Type B pancreatic cell (in vitro differentiated cells): Measurements from ENCODE around the gene CREB5. TPM values are rescaled to one million over a fixed set of nuclear protein-coding genes. Genes with fewer than 3 reads are reported as not detected.

ENCODE experiments used
- DNase-seq: peaks from one replicate; pipeline ENCODE4 v3.0.0; 2021; ENCODE audit warnings: mixed read lengths; ENCODE audit not compliant: unreplicated experiment; ENCODE audit errors: extremely low spot score
- H3K27ac Mint-ChIP-seq: 2 replicates; pipeline ENCODE4 v1.8.0; 2021; ENCODE audit warnings: mild to moderate bottlenecking, mixed read lengths
- H3K27me3 Mint-ChIP-seq: 2 replicates; pipeline ENCODE4 v1.8.0; 2021; ENCODE audit warnings: mixed read lengths
- H3K36me3 Mint-ChIP-seq: 2 replicates; pipeline ENCODE4 v1.8.0; 2021; ENCODE audit warnings: mixed read lengths
- H3K4me1 Mint-ChIP-seq: one replicate; pipeline ENCODE4 v1.8.0; 2021; ENCODE audit warnings: mixed read lengths; ENCODE audit not compliant: unreplicated experiment
- H3K4me3 Mint-ChIP-seq: 2 replicates; pipeline ENCODE4 v1.8.0; 2021; ENCODE audit warnings: mild to moderate bottlenecking, mixed read lengths
- H3K9me3 Mint-ChIP-seq: 2 replicates; pipeline ENCODE4 v1.8.0; 2021; ENCODE audit warnings: mixed read lengths
- total RNA-seq: library from RNA; stranded (reverse); gene quantifications from 2 replicates; pipeline ENCODE4 v1.2.1, GENCODE V29; 2021; ENCODE audit warnings: low replicate concordance
- TF ChIP-seq, protein P1 (sequence below): fragments of 200-600 bp; sonication (generic); conservative IDR thresholded peaks from 2 replicates; pipeline ENCODE4 v1.5.0; 2021; ENCODE audit warnings: antibody characterized with exemption, mild to moderate bottlenecking

The CREB5 gene
- total RNA-seq, 1 donor from 2014 or later: 31.0 TPM

DNA sequence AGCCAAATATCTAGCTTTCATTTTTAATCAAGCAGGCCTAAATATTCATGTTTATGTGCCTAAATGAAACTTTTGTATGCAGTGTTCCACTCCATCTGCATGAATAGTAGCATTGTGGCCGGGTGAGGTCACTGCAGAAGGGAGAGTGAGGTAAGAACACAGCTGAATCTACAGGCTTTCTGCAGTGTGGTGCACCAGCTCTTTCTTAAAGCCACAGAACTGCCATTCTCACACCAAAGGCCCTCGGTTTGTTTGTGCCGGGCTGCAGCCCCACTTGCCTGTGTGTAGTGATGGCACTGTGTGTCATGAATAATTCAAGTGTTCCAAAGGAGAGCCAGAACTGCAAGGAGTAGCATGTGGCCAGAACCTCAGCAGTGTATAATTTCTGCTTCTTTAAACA is 341.7 kb downstream of the CREB5 start:
- no peak overlapping the region for H3K4me3 Mint-ChIP-seq
- DNase-seq: no peak
- H3K9me3 Mint-ChIP-seq: no peaks in the 10 kb centered on the region
- peaks cover 4% of the 10 kb centered on the region for H3K36me3 Mint-ChIP-seq
- no peak overlapping the region for H3K27ac Mint-ChIP-seq
- peaks cover 11% of the 10 kb centered on the region for H3K4me1 Mint-ChIP-seq
- TF ChIP-seq, protein P1, sequence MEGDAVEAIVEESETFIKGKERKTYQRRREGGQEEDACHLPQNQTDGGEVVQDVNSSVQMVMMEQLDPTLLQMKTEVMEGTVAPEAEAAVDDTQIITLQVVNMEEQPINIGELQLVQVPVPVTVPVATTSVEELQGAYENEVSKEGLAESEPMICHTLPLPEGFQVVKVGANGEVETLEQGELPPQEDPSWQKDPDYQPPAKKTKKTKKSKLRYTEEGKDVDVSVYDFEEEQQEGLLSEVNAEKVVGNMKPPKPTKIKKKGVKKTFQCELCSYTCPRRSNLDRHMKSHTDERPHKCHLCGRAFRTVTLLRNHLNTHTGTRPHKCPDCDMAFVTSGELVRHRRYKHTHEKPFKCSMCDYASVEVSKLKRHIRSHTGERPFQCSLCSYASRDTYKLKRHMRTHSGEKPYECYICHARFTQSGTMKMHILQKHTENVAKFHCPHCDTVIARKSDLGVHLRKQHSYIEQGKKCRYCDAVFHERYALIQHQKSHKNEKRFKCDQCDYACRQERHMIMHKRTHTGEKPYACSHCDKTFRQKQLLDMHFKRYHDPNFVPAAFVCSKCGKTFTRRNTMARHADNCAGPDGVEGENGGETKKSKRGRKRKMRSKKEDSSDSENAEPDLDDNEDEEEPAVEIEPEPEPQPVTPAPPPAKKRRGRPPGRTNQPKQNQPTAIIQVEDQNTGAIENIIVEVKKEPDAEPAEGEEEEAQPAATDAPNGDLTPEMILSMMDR: no peak
- H3K27me3 Mint-ChIP-seq: peaks cover 3% of the 10 kb centered on the region

DNA sequence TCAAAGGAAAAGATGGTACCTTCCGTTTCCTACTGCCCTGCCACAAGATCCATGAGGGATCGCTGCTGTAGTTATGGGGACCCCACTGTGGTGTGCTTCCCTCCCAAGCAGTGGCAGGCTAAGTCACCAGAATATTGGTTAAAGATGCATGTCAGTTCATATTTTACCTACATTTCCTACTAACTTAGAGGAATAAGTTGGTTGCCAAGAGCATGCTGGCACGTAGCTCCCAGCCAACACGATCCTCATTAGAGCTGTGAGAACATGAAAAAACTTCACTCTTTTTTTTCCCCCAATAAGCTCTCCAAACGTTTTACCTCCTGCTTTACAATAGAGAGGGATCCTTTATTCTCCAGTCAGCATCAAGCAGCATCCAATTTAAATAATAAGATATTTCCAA is 342.1 kb downstream of the CREB5 start:
- TF ChIP-seq, protein P1: no peak
- H3K9me3 Mint-ChIP-seq: no peaks in the 10 kb centered on the region
- no peak for DNase-seq
- H3K27ac Mint-ChIP-seq: no peak overlapping the region
- peaks cover 7% of the 10 kb centered on the region for H3K4me1 Mint-ChIP-seq
- no peak overlapping the region for H3K4me3 Mint-ChIP-seq
- peaks cover 4% of the 10 kb centered on the region for H3K36me3 Mint-ChIP-seq
- no peaks in the 10 kb centered on the region for H3K27me3 Mint-ChIP-seq

DNA sequence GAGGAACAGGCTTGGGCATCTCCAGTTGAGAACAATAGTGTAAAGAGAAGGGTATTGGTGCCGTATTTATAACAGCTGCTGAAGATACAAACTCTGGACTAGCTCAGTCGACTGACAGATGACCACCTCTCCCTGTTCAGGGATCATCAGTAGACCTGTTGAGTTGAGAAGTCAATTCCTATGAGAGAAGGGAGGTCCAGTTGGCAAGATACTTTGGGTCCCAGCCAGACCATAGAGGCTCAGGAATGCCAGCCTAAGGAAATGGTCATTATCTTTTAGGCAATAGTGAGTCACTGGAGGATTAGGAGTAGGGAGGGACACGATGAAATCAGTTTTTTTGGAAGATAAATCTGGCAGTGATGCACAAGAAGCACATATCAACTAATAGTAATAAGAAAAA is 342.9 kb downstream of the CREB5 start:
- no peaks in the 10 kb centered on the region for H3K27me3 Mint-ChIP-seq
- TF ChIP-seq, protein P1: no peak
- peaks cover 10% of the 10 kb centered on the region for H3K4me1 Mint-ChIP-seq
- no peaks in the 10 kb centered on the region for H3K9me3 Mint-ChIP-seq
- H3K36me3 Mint-ChIP-seq: peaks cover 4% of the 10 kb centered on the region
- H3K27ac Mint-ChIP-seq: no peak overlapping the region
- no peak for DNase-seq
- no peak overlapping the region for H3K4me3 Mint-ChIP-seq

DNA sequence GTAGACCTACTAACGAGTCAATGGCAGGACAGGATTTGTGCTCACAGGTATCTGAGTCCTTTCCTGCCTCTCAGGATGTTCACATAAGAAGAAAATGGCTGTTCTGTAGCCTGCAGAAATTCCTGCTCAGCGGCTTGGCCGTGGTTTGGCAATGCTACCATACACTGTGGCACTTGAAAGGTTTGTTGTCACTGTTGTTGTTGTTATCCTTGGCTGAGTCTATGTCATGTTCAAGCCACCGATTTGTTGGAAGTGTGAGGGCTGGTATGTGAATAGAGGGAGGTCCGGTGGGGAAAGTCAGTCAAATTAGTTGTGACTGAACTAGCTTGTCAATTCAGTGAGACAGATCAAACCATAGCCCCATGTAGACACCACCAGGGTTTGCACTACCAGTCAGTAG is 345.9 kb downstream of the CREB5 start:
- Mint-ChIP-seq H3K27ac (no peak overlapping the region), H3K4me1 (peaks cover 20% of the 10 kb centered on the region), H3K9me3 (no peaks in the 10 kb centered on the region), H3K36me3 (no peaks in the 10 kb centered on the region), H3K27me3 (no peaks in the 10 kb centered on the region), H3K4me3 (no peak overlapping the region)
- TF ChIP-seq, protein P1: no peak
- DNase-seq: no peak

DNA sequence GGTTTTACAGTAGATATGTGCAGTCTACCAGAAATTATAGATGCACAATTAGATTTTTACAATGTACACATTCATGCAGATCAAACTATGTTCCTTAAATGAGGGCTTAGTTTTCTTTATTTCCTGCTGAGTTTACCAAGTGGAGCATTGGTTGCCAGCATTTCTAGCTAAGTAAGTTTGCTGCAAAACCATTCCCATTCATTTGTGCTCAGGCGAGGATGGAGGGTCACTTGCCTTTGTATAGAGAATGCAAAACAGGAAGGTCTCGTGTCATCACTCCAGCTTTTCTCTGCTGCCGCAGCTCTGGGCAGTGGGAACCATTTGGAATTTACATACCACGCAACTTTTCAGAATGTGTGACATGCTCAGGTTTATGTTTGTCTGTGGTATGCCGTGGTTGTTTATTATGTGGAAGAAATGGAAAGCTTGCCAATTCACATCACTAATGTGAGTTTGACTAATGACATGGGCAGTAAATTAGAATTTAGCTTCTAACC is 347.2 kb downstream of the CREB5 start:
- Mint-ChIP-seq H3K36me3 (no peaks in the 10 kb centered on the region), H3K4me1 (peaks cover 20% of the 10 kb centered on the region), H3K9me3 (no peaks in the 10 kb centered on the region), H3K4me3 (no peak overlapping the region), H3K27me3 (no peaks in the 10 kb centered on the region), H3K27ac (no peak overlapping the region)
- TF ChIP-seq, protein P1: no peak
- DNase-seq: no peak

GRCh38 chr7:28761505-28761904 is 349.2 kb downstream of the CREB5 start:
- H3K27me3 Mint-ChIP-seq: peaks cover 3% of the 10 kb centered on the region
- H3K36me3 Mint-ChIP-seq: no peaks in the 10 kb centered on the region
- no peaks in the 10 kb centered on the region for H3K9me3 Mint-ChIP-seq
- DNase-seq: no peak
- H3K4me3 Mint-ChIP-seq: no peak overlapping the region
- no peak overlapping the region for H3K27ac Mint-ChIP-seq
- peaks cover 20% of the 10 kb centered on the region for H3K4me1 Mint-ChIP-seq
- TF ChIP-seq, protein P1: no peak
